ENCODE data around the gene TRA2A.

GRCh38 chr7:23531794-23532489 is at the start of gene TRA2A:
- TF ChIP-seq CTCF (conservative IDR thresholded peaks at IDR 0.05) (no peak), EZH2 (IDR thresholded peaks at IDR 0.05; ENCODE audit: low read depth) (no peak)

Data from PC-9 (cell line).